ENCODE results near the gene STX5.

STX5 gene

DNA sequence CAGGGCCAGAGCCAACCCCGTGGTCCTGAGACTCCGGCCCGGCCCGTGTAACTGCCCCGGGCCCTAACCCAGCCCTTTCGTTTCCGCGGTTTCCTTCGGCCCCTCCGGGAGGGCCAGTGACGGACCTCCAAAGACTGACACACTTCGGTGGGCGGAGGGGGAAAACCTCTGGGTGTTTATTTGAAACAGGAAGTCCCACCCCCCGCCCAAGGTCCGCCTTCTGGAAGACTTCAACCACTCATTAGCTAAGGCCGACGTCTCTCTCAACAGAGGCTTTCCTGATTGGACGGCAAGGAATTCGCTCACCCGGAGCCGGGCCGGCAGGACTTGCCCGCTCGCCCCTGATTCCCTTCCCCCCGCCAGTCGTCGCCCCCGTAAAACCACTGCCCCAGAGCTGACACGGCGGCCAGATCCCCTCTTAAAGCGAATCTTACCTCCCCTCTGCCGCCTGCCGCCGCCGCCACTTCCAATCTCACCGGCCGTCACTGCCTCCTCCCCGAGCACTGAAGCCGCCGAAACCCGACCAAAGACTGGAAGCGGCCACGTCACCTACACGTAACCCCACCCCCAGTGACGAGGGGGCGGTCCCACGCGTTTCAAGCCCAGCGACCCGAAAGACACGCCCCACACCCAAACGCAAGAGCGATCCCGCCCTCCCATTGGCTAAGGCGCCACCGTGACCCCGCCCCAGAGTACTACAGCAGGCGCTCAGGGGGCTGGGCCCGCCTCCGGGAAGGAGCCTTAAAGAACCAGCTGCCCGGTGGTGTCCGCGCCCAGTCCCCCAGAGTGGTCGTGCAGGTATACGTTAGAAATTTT lies at the start of gene STX5:
Gene STX5, minus strand, starts transcription at position 532 of the 816 bp plus-strand sequence. CDS start 808 bp downstream, outside the sequence.
- peak within 1 kb of the TSS; percentile 85 for H3K27ac ChIP-seq (ENCODE audit: low read length)
- peak within 1 kb of the TSS; percentile 82 for H3K4me2 ChIP-seq (ENCODE audit: low read depth, low read length)
- H3K27me3 ChIP-seq (replicated peaks; ENCODE audit: insufficient read depth, low read length): no peaks in the 10 kb centered on the region
- DNase-seq: peak; percentile 98
- peak within 1 kb of the TSS; percentile 59 for H2AFZ ChIP-seq (ENCODE audit: low read length)
- H3K36me3 ChIP-seq (replicated peaks; ENCODE audit: insufficient read depth, low read length): no peaks in the 10 kb centered on the region; the same call in 1 of the 2 replicates
- H3K79me2 ChIP-seq (ENCODE audit: low read length): peaks cover 85% of the 10 kb centered on the region
- H3K4me3 ChIP-seq (ENCODE audit: low read length): peak within 1 kb of the TSS; percentile 91
- H3F3A ChIP-seq (ENCODE audit: insufficient read depth, low read length): peaks cover 19% of the 10 kb centered on the region
- H3K9ac ChIP-seq (ENCODE audit: low read length): peak within 1 kb of the TSS; percentile 97
- no peaks in the 10 kb centered on the region for H4K20me1 ChIP-seq (ENCODE audit: insufficient read depth, low read length)
- H3K4me1 ChIP-seq (ENCODE audit: low read length): peaks cover 13% of the 10 kb centered on the region
- H3K9me2 ChIP-seq (replicated peaks; ENCODE audit: insufficient read depth, low read length): no peaks in the 10 kb centered on the region
- TF ChIP-seq EZH2 (optimal IDR thresholded peaks at IDR 0.05; ENCODE audit: low read depth, low read length): no peak
- no peak for TF ChIP-seq EZH2phosphoT487 (IDR thresholded peaks at IDR 0.05; ENCODE audit: low read length)
- TF ChIP-seq, protein P1, sequence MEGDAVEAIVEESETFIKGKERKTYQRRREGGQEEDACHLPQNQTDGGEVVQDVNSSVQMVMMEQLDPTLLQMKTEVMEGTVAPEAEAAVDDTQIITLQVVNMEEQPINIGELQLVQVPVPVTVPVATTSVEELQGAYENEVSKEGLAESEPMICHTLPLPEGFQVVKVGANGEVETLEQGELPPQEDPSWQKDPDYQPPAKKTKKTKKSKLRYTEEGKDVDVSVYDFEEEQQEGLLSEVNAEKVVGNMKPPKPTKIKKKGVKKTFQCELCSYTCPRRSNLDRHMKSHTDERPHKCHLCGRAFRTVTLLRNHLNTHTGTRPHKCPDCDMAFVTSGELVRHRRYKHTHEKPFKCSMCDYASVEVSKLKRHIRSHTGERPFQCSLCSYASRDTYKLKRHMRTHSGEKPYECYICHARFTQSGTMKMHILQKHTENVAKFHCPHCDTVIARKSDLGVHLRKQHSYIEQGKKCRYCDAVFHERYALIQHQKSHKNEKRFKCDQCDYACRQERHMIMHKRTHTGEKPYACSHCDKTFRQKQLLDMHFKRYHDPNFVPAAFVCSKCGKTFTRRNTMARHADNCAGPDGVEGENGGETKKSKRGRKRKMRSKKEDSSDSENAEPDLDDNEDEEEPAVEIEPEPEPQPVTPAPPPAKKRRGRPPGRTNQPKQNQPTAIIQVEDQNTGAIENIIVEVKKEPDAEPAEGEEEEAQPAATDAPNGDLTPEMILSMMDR (IDR thresholded peaks at IDR 0.05; ENCODE audit: low read length): no peak
- no peaks in the 10 kb centered on the region for H3K9me3 ChIP-seq (replicated peaks; ENCODE audit: insufficient read depth, low read length)

DNA sequence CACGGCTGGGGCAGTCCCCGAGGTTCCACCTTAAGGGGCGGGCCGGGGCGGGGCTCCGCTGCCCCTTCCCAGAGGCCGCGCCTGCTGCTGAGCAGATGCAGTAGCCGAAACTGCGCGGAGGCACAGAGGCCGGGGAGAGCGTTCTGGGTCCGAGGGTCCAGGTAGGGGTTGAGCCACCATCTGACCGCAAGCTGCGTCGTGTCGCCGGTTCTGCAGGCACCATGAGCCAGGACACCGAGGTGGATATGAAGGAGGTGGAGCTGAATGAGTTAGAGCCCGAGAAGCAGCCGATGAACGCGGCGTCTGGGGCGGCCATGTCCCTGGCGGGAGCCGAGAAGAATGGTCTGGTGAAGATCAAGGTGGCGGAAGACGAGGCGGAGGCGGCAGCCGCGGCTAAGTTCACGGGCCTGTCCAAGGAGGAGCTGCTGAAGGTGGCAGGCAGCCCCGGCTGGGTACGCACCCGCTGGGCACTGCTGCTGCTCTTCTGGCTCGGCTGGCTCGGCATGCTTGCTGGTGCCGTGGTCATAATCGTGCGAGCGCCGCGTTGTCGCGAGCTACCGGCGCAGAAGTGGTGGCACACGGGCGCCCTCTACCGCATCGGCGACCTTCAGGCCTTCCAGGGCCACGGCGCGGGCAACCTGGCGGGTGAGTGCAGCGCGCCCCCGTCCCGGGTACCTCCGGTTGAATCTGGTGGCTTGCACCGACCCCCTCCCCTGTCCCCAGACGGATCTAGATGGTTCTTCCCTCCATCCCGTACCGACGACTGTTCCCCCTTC lies 49.1 kb upstream of the STX5 start, which contains the start of gene SLC3A2:
Gene SLC3A2, plus strand, starts transcription at position 94 of the 776 bp plus-strand sequence. Its CDS starts 128 bp downstream, at position 222.
- Histone ChIP-seq H3K4me3 (ENCODE audit: low read length) (peak within 1 kb of the TSS; percentile 99), H3K79me2 (ENCODE audit: low read length) (peaks cover 63% of the 10 kb centered on the region), H3K9ac (ENCODE audit: low read length) (peak within 1 kb of the TSS; percentile 98), H3K27me3 (replicated peaks; ENCODE audit: insufficient read depth, low read length) (no peaks in the 10 kb centered on the region), H4K20me1 (ENCODE audit: insufficient read depth, low read length) (peaks cover 16% of the 10 kb centered on the region), H3F3A (ENCODE audit: insufficient read depth, low read length) (peaks cover 50% of the 10 kb centered on the region), H3K9me2 (replicated peaks; ENCODE audit: insufficient read depth, low read length) (no peaks in the 10 kb centered on the region), H3K4me2 (ENCODE audit: low read depth, low read length) (peak within 1 kb of the TSS; percentile 84), H3K9me3 (replicated peaks; ENCODE audit: insufficient read depth, low read length) (no peaks in the 10 kb centered on the region), H3K4me1 (ENCODE audit: low read length) (peaks cover 21% of the 10 kb centered on the region), H3K36me3 (replicated peaks; ENCODE audit: insufficient read depth, low read length) (peaks cover 31% of the 10 kb centered on the region), H2AFZ (ENCODE audit: low read length) (peak within 1 kb of the TSS; percentile 65), H3K27ac (ENCODE audit: low read length) (peak within 1 kb of the TSS; percentile 98)
- DNase-seq: peak; percentile 93
- TF ChIP-seq, protein P1 (IDR thresholded peaks at IDR 0.05; ENCODE audit: low read length): peak; percentile 68
- no peak for TF ChIP-seq EZH2phosphoT487 (IDR thresholded peaks at IDR 0.05; ENCODE audit: low read length)

DNA sequence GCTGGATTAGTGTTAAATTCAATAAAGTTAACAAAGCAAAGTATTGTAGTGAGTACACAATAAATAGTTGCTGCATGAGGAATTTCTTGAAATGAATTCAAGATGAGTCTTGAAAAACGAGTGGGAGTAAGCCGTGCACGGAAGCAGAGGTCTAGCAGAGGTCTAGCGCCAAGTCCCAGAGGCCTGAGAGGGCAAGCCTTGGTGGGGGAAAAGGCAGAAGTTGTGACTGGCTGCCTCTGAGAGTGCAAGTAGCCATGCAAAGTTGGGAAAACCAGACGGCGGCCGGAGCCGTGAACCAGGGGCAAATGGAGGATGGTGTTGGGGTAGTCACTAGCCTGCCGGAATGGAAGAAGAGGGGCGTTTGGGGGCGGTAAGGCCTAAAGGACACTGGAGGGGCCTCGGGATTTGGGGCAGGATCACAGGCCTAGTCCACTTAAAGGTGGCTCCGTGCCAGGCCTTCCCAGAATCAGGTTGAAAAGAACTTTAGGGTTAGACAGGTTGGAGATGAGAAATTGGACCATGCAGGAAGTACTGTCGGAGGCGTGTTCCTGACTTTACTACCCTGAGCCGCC lies 48.5 kb upstream of the STX5 start:
- Histone ChIP-seq H3K9ac (ENCODE audit: low read length) (peak overlapping the region; percentile 98; the same call in 1 of the 2 replicates), H3K4me2 (ENCODE audit: low read depth, low read length) (peak overlapping the region; percentile 84), H4K20me1 (ENCODE audit: insufficient read depth, low read length) (peaks cover 11% of the 10 kb centered on the region), H3K4me3 (ENCODE audit: low read length) (peak overlapping the region; percentile 99), H3K36me3 (replicated peaks; ENCODE audit: insufficient read depth, low read length) (peaks cover 26% of the 10 kb centered on the region), H3K9me3 (replicated peaks; ENCODE audit: insufficient read depth, low read length) (no peaks in the 10 kb centered on the region), H3F3A (ENCODE audit: insufficient read depth, low read length) (peaks cover 44% of the 10 kb centered on the region), H3K27me3 (replicated peaks; ENCODE audit: insufficient read depth, low read length) (no peaks in the 10 kb centered on the region), H2AFZ (ENCODE audit: low read length) (peak overlapping the region; percentile 47), H3K27ac (ENCODE audit: low read length) (peak overlapping the region; percentile 98; the same call in 1 of the 2 replicates), H3K79me2 (ENCODE audit: low read length) (peaks cover 57% of the 10 kb centered on the region), H3K9me2 (replicated peaks; ENCODE audit: insufficient read depth, low read length) (no peaks in the 10 kb centered on the region), H3K4me1 (ENCODE audit: low read length) (peaks cover 21% of the 10 kb centered on the region)
- TF ChIP-seq EZH2 (optimal IDR thresholded peaks at IDR 0.05; ENCODE audit: low read depth, low read length) (no peak), EZH2phosphoT487 (IDR thresholded peaks at IDR 0.05; ENCODE audit: low read length) (no peak)
- TF ChIP-seq, protein P1 (IDR thresholded peaks at IDR 0.05; ENCODE audit: low read length): no peak
- no peak for DNase-seq

Measured in MM.1S (cell line).